Anterior cingulate cortex (tissue), 58 donors: Measurements from ENCODE around the gene EIF2A.
"Not testable (repeated sequence)": the region's sequence is repeated elsewhere in the genome, so short reads cannot be mapped to it uniquely, and the experiment has no call there.

Source experiments
- DNase-seq, 58 donors: peaks; one replicate each; lab custom pipeline; 2025; lab: John Stamatoyannopoulos, UW

EIF2A gene

GRCh38 chr3:150599611-150600297, 53.2 kb downstream of the EIF2A start:
- DNase-seq: no peak

GRCh38 chr3:150600647-150601530, 54.3 kb downstream of the EIF2A start:
- DNase-seq: not testable (repeated sequence)

GRCh38 chr3:150602426-150603152, 56.0 kb downstream of the EIF2A start:
- DNase-seq: no peak

GRCh38 chr3:150603153-150603979, 56.8 kb downstream of the EIF2A start, which contains the start of gene SELENOT:
SELENOT (plus strand) TSS chr3:150603321; CDS start chr3:150603363, 42 bp downstream.
- DNase-seq: peak; percentile 77 to 96 (median 91)

- DNase-seq: peak in 2 of 58 donors; percentile 51 to 70
Measured at GRCh38 chr3:150603980-150604319, 57.4 kb downstream of the EIF2A start.

GRCh38 chr3:150605998-150606641, 59.5 kb downstream of the EIF2A start:
- no peak for DNase-seq

- no peak for DNase-seq
Measured at GRCh38 chr3:150607267-150608065, 60.9 kb downstream of the EIF2A start.

GRCh38 chr3:150609988-150610387, 63.4 kb downstream of the EIF2A start:
- no peak for DNase-seq

- no peak for DNase-seq
Measured at GRCh38 chr3:150610785-150611184, 64.2 kb downstream of the EIF2A start.

GRCh38 chr3:150611666-150612065, 65.1 kb downstream of the EIF2A start:
- no peak for DNase-seq

- DNase-seq: no peak
Measured at GRCh38 chr3:150612494-150612893, 65.9 kb downstream of the EIF2A start.

- no peak for DNase-seq
Measured at GRCh38 chr3:150613034-150613433, 66.4 kb downstream of the EIF2A start.

GRCh38 chr3:150613709-150614480, 67.3 kb downstream of the EIF2A start:
- DNase-seq: no peak

- no peak for DNase-seq
Measured at GRCh38 chr3:150620002-150620689, 73.6 kb downstream of the EIF2A start.

GRCh38 chr3:150622955-150623354, 76.4 kb downstream of the EIF2A start:
- DNase-seq: not testable (repeated sequence)

- DNase-seq: no peak
Measured at GRCh38 chr3:150623945-150624344, 77.4 kb downstream of the EIF2A start.
